ENCODE results near the gene CERK.

DNA sequence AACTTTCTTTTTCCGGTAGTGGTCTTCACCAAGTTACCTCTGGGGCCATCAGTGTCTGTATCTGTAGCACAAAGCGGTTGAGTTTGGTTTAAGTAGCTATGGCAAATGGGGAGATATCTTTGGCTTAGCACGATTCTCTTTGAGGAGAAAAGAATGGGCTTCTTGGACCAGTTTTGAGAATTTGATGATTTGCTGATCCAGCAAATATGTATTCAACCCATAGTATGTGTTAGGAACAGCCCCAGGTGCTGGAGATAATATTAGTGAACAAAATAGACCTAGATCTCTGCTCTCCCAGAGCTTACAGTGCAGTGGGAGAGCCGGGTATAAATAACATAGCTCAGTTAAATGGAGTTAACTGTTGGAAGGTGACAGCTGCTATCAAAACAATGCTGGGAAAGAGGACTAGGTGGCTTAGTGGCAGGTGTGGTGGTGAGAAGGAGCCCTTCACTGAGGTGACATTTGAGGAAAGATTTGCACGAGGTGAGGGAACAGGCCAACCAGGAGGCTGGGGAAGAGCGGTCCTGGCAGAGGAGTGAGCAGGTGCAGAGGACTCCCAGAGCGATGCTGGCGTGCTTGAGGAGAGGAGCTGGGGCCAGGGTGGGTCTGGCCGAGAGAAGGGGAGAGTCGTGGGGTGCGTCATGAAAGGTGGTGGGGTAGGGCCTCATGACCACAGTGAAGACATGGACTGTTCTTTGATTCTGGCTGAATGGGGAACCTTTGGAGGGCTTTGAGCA lies 29.4 kb upstream of the CERK start:
- TF ChIP-seq, protein P1, sequence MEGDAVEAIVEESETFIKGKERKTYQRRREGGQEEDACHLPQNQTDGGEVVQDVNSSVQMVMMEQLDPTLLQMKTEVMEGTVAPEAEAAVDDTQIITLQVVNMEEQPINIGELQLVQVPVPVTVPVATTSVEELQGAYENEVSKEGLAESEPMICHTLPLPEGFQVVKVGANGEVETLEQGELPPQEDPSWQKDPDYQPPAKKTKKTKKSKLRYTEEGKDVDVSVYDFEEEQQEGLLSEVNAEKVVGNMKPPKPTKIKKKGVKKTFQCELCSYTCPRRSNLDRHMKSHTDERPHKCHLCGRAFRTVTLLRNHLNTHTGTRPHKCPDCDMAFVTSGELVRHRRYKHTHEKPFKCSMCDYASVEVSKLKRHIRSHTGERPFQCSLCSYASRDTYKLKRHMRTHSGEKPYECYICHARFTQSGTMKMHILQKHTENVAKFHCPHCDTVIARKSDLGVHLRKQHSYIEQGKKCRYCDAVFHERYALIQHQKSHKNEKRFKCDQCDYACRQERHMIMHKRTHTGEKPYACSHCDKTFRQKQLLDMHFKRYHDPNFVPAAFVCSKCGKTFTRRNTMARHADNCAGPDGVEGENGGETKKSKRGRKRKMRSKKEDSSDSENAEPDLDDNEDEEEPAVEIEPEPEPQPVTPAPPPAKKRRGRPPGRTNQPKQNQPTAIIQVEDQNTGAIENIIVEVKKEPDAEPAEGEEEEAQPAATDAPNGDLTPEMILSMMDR (IDR thresholded peaks at IDR 0.05 in 2 of 3, conservative IDR thresholded peaks at IDR 0.05 in 1 of 3; ENCODE audit: insufficient read depth in 2 of 3, low read depth in 1 of 3, low read length in 3 of 3) = no peak
- no peak for TF ChIP-seq POLR2G (IDR thresholded peaks at IDR 0.05; ENCODE audit: low read depth, low read length)
- no peak for TF ChIP-seq KDM1A (IDR thresholded peaks at IDR 0.05)
